Renal cortical epithelial cell (primary cell): Measurements from ENCODE around the gene SLITRK1. TPM values are rescaled to one million over a fixed set of nuclear protein-coding genes. Genes with fewer than 3 reads are reported as not detected.

Experiments used
- DNase-seq: peaks from one replicate; pipeline ENCODE4 v3.0.0-alpha.2; 2011; ENCODE audit warnings: low read depth
- total RNA-seq: library from RNA; depleted of rRNA; stranded (reverse); fragments of >200 nt; gene quantifications from 2 replicates; pipeline ENCODE4 v1.2.3, GENCODE V29; 2014

The SLITRK1 gene
- under 0.01 TPM in 1 of 2 replicates, not detected in the other for total RNA-seq

- peak; percentile 9 for DNase-seq
Observed at GRCh38 chr13:83881917-83882605, at the start of gene SLITRK1. Gene SLITRK1 (minus strand): TSS chr13:83882474. CDS start chr13:83881507, 967 bp downstream.

- DNase-seq = no peak
Observed at GRCh38 chr13:83929157-83929556, 46.9 kb upstream of the SLITRK1 start.

GRCh38 chr13:83919775-83920174 is 37.5 kb upstream of the SLITRK1 start:
- DNase-seq = no peak

- no peak for DNase-seq
Observed at GRCh38 chr13:83914368-83914767, 32.1 kb upstream of the SLITRK1 start.

GRCh38 chr13:83907196-83907989 is 25.1 kb upstream of the SLITRK1 start:
- DNase-seq = no peak

- no peak for DNase-seq
Observed at GRCh38 chr13:83906240-83906820, 24.1 kb upstream of the SLITRK1 start.

GRCh38 chr13:83905641-83906040 is 23.4 kb upstream of the SLITRK1 start:
- no peak for DNase-seq

GRCh38 chr13:83895994-83896580 is 13.8 kb upstream of the SLITRK1 start:
- peak; percentile 3 for DNase-seq

- DNase-seq = no peak
Observed at GRCh38 chr13:83890358-83890757, 8.1 kb upstream of the SLITRK1 start.

- DNase-seq = no peak
Observed at GRCh38 chr13:83884141-83884540, 1.9 kb upstream of the SLITRK1 start.

GRCh38 chr13:83883061-83883523 is 818 bp upstream of the SLITRK1 start:
- DNase-seq = no peak

- DNase-seq = no peak
Observed at GRCh38 chr13:83882606-83882959, 309 bp upstream of the SLITRK1 start.

GRCh38 chr13:83881140-83881684 is 1.1 kb downstream of the SLITRK1 start:
- DNase-seq = no peak

- DNase-seq = no peak
Observed at GRCh38 chr13:83880275-83881139, 1.8 kb downstream of the SLITRK1 start.

GRCh38 chr13:83879431-83880171 is 2.7 kb downstream of the SLITRK1 start:
- no peak for DNase-seq

GRCh38 chr13:83878691-83879430 is 3.4 kb downstream of the SLITRK1 start:
- no peak for DNase-seq

GRCh38 chr13:83877651-83878355 is 4.5 kb downstream of the SLITRK1 start:
- no peak for DNase-seq

GRCh38 chr13:83876546-83876945 is 5.7 kb downstream of the SLITRK1 start:
- DNase-seq = no peak

- DNase-seq = no peak
Observed at GRCh38 chr13:83867708-83868107, 14.6 kb downstream of the SLITRK1 start.
